Pancreas (tissue), 10 donors: ENCODE results near the gene TCF7L2. TPM values are rescaled to one million over a fixed set of nuclear protein-coding genes. Genes with fewer than 3 reads are reported as not detected.

Experiments used
- ATAC-seq, 4 donors: fragments of 200-7000 bp; cut with Tn5 transposase; one replicate each; pipeline versions ENCODE4 v1.8.0 to v1.9.1; 2020; ENCODE audit warnings: mild to moderate bottlenecking in 4 of 4, moderate library complexity in 4 of 4
- DNase-seq, 6 donors: peaks; one replicate each; pipeline ENCODE4 v3.0.0-alpha.2; 2020
- FAIRE-seq: peaks from 2 replicates; lab custom pipeline; 2012; peaks lifted over from hg19 to GRCh38; lab: Jason Lieb, UNC
- H3K27ac ChIP-seq, 4 donors: fragments of 200-600 bp; sonication (generic); 1 replicate in 3 of 4; 2 replicates in 1 of 4; pipeline versions ENCODE4 v1.5.0 to v1.8.0; 2020
- H3K27me3 ChIP-seq, 4 donors: fragments of 200-600 bp; one replicate each; pipeline ENCODE4 v1.8.0; 2021
- H3K36me3 ChIP-seq, 3 donors: fragments of 200-600 bp; sonication (generic) in 1 of 3; one replicate each; pipeline versions ENCODE4 v1.5.0 to v1.8.0; 2020 to 2021
- H3K4me1 ChIP-seq, 3 donors: fragments of 200-600 bp; one replicate each; pipeline ENCODE4 v1.8.0; 2021
- H3K4me3 ChIP-seq, 4 donors: fragments of 200-600 bp; sonication (generic) in 2 of 4; one replicate each; pipeline versions ENCODE4 v1.5.0 to v1.8.0; 2020 to 2021
- H3K9me3 ChIP-seq, 4 donors: fragments of 200-600 bp; one replicate each; pipeline ENCODE4 v1.8.0; 2021
- WGBS, 2 donors: extraction: QIAGEN DNeasy Blood & Tissue Kit; methylation state at CpG; one replicate each; pipeline ENCODE4 v1.1.7; 2013; 5-methylcytosine and 5-hydroxymethylcytosine counted together
- intact Hi-C, 3 donors: fragments of 100-400 bp; cut with DNase I; formaldehyde crosslinking; loops; one replicate each; pipeline versions ENCODE4 v1.11.1 to v1.14.2; 2022
- polyA plus RNA-seq, 2 donors: library from polyadenylated mRNA; stranded (reverse); fragments of 200-250 nt; gene quantifications; one replicate each; pipeline ENCODE4 v1.2.3, GENCODE V29; 2013
- total RNA-seq, 6 donors: library from RNA; stranded (reverse); fragmentation: NEBNext Ultra II Directional in 4 of 6; extraction: Animal tissue kit (Norgen Biotek cat#: 25700) in 4 of 6; gene quantifications; one replicate each; pipeline versions ENCODE4 v1.2.1 to v1.2.4, GENCODE V29; 2021 to 2023
- TF ChIP-seq, protein P1 (sequence below), 4 donors: fragments of 200-600 bp; sonication (generic) in 3 of 4; IDR thresholded peaks; one replicate each; pipeline versions ENCODE4 v1.5.0 to v1.8.0; 2021; ENCODE audit warnings: antibody characterized with exemption in 4 of 4
- donor health status: healthy with polysubstance abuse.
- donor health status: DM: no; HTN: no; CAD: no; lungs with moderate emphysema.
- donor health status: DM: no; HTN: no; CAD: no.
- donor health status: control.
- donor health status: control.
- donor health status: Bipolar disorder and iron deficiency.
- donor health status: DM: yes; HTN: yes; CAD: no.
- donor health status: DM: no; HTN: no; CAD: no.
- donor health status: DM: no; HTN: no; CAD: no.
- donor health status: DM: yes; HTN: yes; CAD: no.

The TCF7L2 gene
- total and polyA plus RNA-seq, 8 donors = 7.9 to 22.3 (median 11.6) TPM

DNA sequence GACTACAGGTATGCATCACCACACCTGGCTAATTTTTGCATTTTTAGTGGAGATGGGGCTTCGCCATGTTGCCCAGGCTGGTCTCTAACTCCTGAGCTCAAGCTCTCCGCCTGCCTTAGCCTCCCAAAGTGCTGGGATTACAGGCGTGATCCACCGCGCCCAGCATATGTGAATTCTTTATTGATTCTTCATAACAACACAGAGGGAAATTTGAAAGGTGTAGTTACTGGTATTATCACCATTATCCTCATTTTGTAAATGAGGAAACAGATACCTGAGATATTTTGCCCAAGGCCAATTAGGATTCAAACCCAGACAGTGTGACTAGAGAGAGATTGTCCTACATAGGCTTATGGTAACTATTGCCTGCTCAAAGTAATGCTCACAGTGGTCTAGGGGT is 22.6 kb downstream of the TCF7L2 start:
- Histone ChIP-seq H3K9me3 (no peaks in the 10 kb centered on the region), H3K4me3 (no peak overlapping the region), H3K27me3 (no peaks in the 10 kb centered on the region), H3K27ac (no peak overlapping the region), H3K4me1 (no peaks in the 10 kb centered on the region), H3K36me3 (no peaks in the 10 kb centered on the region)
- DNase-seq (no peak), ATAC-seq (no peak), FAIRE-seq (no peak)
- TF ChIP-seq, protein P1, sequence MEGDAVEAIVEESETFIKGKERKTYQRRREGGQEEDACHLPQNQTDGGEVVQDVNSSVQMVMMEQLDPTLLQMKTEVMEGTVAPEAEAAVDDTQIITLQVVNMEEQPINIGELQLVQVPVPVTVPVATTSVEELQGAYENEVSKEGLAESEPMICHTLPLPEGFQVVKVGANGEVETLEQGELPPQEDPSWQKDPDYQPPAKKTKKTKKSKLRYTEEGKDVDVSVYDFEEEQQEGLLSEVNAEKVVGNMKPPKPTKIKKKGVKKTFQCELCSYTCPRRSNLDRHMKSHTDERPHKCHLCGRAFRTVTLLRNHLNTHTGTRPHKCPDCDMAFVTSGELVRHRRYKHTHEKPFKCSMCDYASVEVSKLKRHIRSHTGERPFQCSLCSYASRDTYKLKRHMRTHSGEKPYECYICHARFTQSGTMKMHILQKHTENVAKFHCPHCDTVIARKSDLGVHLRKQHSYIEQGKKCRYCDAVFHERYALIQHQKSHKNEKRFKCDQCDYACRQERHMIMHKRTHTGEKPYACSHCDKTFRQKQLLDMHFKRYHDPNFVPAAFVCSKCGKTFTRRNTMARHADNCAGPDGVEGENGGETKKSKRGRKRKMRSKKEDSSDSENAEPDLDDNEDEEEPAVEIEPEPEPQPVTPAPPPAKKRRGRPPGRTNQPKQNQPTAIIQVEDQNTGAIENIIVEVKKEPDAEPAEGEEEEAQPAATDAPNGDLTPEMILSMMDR (IDR thresholded peaks at IDR 0.05) = no peak
- intact Hi-C loops = no loop called here
- WGBS, 2 donors = 96% methylated on average over 5 of the region's 5 CpGs

DNA sequence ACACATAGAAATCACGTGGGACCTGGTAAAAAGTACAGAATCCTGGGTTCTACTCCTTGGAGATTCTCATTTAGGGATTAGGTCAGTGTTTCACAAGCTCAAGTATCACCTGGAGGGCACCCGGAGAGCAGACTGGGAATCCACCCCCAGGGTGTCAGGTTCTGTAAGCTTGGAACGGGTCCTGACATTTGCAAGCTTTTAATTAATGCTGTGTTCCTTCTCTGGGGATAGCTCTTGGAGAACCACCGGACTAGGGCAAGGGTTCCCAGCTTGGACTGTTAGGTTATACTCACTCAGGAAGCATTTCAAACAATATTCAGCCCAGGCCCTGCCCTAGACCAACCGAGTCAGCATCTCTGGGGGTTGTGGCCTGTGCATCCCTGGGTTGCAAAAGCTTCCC is 23.0 kb downstream of the TCF7L2 start:
- H3K4me1 ChIP-seq = no peaks in the 10 kb centered on the region

DNA sequence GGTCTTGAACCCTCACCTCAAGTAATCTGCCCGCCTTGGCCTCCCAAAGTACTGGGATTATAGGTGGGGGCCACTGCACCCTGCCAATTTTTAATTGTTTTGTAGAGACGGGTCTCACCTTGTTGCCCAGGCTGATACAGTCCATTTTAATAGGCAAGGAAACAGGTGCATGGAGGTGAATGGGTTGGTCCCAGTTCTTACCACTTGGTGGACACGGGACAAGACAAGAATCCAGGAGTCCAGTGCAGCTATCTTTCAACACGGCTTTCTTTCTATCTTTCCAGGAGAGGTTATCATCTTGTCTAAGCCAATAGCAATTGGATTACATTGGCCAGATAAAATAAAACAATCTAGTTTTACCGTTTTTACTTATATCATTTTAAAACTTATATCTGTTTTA is 23.8 kb downstream of the TCF7L2 start:
- intact Hi-C loops = no loop called here
- FAIRE-seq (no peak), ATAC-seq (no peak), DNase-seq (no peak)
- no peak overlapping the region for H3K4me3 ChIP-seq
- H3K4me1 ChIP-seq = no peaks in the 10 kb centered on the region
- WGBS, 2 donors = 77 to 84% methylated on average over 5 of the region's 5 CpGs
- H3K36me3 ChIP-seq = no peaks in the 10 kb centered on the region
- no peaks in the 10 kb centered on the region for H3K27me3 ChIP-seq
- no peaks in the 10 kb centered on the region for H3K9me3 ChIP-seq
- TF ChIP-seq, protein P1 (IDR thresholded peaks at IDR 0.05) = no peak
- no peak overlapping the region for H3K27ac ChIP-seq

More for the DNA sequence above, 23.0 kb downstream of the TCF7L2 start:
- intact Hi-C loops = no loop called here
- no peak for DNase-seq
- Histone ChIP-seq H3K9me3 (no peaks in the 10 kb centered on the region), H3K27ac (no peak overlapping the region), H3K36me3 (no peaks in the 10 kb centered on the region), H3K27me3 (no peaks in the 10 kb centered on the region), H3K4me3 (no peak overlapping the region)
- no peak for ATAC-seq
- 75 to 78% methylated on average over 5 of the region's 5 CpGs for WGBS, 2 donors
- no peak for FAIRE-seq
- TF ChIP-seq, protein P1 (IDR thresholded peaks at IDR 0.05) = no peak

DNA sequence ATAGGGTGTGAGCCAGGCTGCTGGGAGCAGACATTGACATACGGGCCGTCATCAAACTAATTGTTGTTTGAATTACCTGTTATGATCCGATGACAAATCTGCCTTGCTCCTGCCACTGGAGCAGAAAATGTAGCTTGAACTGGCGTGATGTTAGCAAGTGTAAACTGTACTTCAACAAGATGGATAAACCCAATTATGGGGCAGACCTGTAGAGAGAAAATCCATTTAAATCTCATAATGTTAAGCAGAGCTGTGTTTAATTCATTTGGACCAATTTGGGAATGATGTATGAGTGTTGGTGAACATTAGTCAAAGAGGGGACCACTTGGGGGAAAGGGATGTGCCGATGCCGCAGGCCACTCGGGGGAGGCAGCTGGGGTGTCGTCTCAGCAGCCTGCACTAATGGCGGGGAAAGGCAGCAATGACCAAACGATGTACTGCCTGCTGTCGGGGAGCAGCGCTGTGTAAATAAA is 27.4 kb downstream of the TCF7L2 start:
- H3K36me3 ChIP-seq = no peaks in the 10 kb centered on the region
- H3K4me3 ChIP-seq = no peak overlapping the region
- no peaks in the 10 kb centered on the region for H3K27me3 ChIP-seq
- peak in 1 of 4 donors; percentile 37 for ATAC-seq
- no peak for DNase-seq
- 84% methylated on average over 12 of the region's 12 CpGs for WGBS, 2 donors
- FAIRE-seq = no peak
- H3K27ac ChIP-seq = no peak overlapping the region
- H3K4me1 ChIP-seq = no peaks in the 10 kb centered on the region
- intact Hi-C loops = no loop called here
- H3K9me3 ChIP-seq = no peaks in the 10 kb centered on the region
- TF ChIP-seq, protein P1 (IDR thresholded peaks at IDR 0.05) = no peak

DNA sequence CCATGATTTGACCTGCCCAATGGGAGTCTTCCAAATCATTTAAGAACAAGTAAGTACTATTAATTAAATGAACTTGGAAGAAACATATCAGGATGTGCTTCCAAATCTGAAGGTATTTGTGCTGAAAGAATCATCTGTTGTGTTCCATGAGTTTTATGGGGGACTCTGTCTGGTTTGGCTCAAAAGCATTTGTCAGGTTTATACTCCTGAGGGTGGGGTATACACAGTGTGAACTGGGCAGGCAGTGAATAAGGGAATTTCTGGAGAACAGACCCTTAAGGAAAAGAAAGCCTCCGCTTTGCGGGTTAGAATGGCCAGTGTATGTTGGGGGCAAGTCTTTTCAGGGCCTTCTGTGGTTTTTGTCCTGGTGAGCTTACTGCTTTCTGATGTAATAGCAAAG is 29.9 kb downstream of the TCF7L2 start:
- no peak for ATAC-seq
- no peaks in the 10 kb centered on the region for H3K9me3 ChIP-seq
- WGBS, 2 donors = 95 to 99% methylated on average over 2 of the region's 2 CpGs
- no peak overlapping the region for H3K4me3 ChIP-seq
- no peaks in the 10 kb centered on the region for H3K4me1 ChIP-seq
- no peaks in the 10 kb centered on the region for H3K36me3 ChIP-seq
- H3K27ac ChIP-seq = no peak overlapping the region
- H3K27me3 ChIP-seq = no peaks in the 10 kb centered on the region
- no peak for DNase-seq
- FAIRE-seq = no peak
- TF ChIP-seq, protein P1 (IDR thresholded peaks at IDR 0.05) = no peak
- intact Hi-C loops = no loop called here
